ENCODE data around the gene MYH15.
"Not testable (repeated sequence)": the region's sequence is repeated elsewhere in the genome, so short reads cannot be mapped to it uniquely, and the experiment has no call there.

MYH15 gene

GRCh38 chr3:108381529-108382140 is 128.8 kb downstream of the MYH15 start:
- no peak for DNase-seq

GRCh38 chr3:108380128-108380795 is 130.1 kb downstream of the MYH15 start:
- no peak for DNase-seq

GRCh38 chr3:108378952-108379342 is 131.4 kb downstream of the MYH15 start:
- not testable (repeated sequence) for DNase-seq

GRCh38 chr3:108378153-108378951 is 132.0 kb downstream of the MYH15 start:
- DNase-seq: no peak

- no peak for DNase-seq
These were observed 133.0 kb downstream of the MYH15 start for GRCh38 chr3:108377384-108377783.

- no peak for DNase-seq
These were observed 134.4 kb downstream of the MYH15 start for GRCh38 chr3:108376026-108376425.

GRCh38 chr3:108359011-108359410 is 151.4 kb downstream of the MYH15 start:
- no peak for DNase-seq

- DNase-seq: no peak
These were observed 153.4 kb downstream of the MYH15 start for GRCh38 chr3:108357042-108357441.

- DNase-seq: no peak
These were observed 155.8 kb downstream of the MYH15 start for GRCh38 chr3:108354562-108354961.

GRCh38 chr3:108352176-108352575 is 158.2 kb downstream of the MYH15 start:
- no peak for DNase-seq

- peak; percentile 42 to 50 for DNase-seq
These were observed 163.8 kb downstream of the MYH15 start for GRCh38 chr3:108346301-108347227.

- no peak for DNase-seq
These were observed 164.7 kb downstream of the MYH15 start for GRCh38 chr3:108345492-108346205.

GRCh38 chr3:108343491-108343890 is 166.9 kb downstream of the MYH15 start:
- DNase-seq: no peak

GRCh38 chr3:108342837-108343486 is 167.4 kb downstream of the MYH15 start:
- no peak for DNase-seq

GRCh38 chr3:108341911-108342310 is 168.5 kb downstream of the MYH15 start:
- DNase-seq: no peak

- DNase-seq: no peak
These were observed 171.4 kb downstream of the MYH15 start for GRCh38 chr3:108338901-108339545.

GRCh38 chr3:108334701-108335100 is 175.7 kb downstream of the MYH15 start:
- DNase-seq: no peak

GRCh38 chr3:108333961-108334360 is 176.4 kb downstream of the MYH15 start:
- no peak for DNase-seq

GRCh38 chr3:108331792-108332191 is 178.6 kb downstream of the MYH15 start:
- no peak for DNase-seq

Data from AML-193 (cell line).